Pulmonary artery endothelial cell (primary cell): ENCODE results near the gene WRAP73. TPM values are rescaled to one million over a fixed set of nuclear protein-coding genes. Genes with fewer than 3 reads are reported as not detected.

ENCODE experiments used
- DNase-seq: peaks from one replicate; pipeline ENCODE4 v3.0.0-alpha.2; 2011; ENCODE audit warnings: low read depth, low spot score
- total RNA-seq: library from RNA; depleted of rRNA; stranded (reverse); fragments of >200 nt; gene quantifications from 2 replicates; pipeline ENCODE4 v1.2.3, GENCODE V29; 2014

WRAP73 gene
- total RNA-seq, 1 donor from 2014 or later = 25.5 TPM

- DNase-seq = no peak
These were observed 534 bp upstream of the WRAP73 start for GRCh38 chr1:3650248-3651025.

- no peak for DNase-seq
These were observed 3.3 kb downstream of the WRAP73 start for GRCh38 chr1:3646596-3646995.

GRCh38 chr1:3645666-3646355 lies 4.1 kb downstream of the WRAP73 start:
- DNase-seq = no peak

- DNase-seq = no peak
These were observed 4.7 kb downstream of the WRAP73 start for GRCh38 chr1:3645247-3645646.

GRCh38 chr1:3644273-3644672 lies 5.6 kb downstream of the WRAP73 start:
- DNase-seq = no peak

- DNase-seq = no peak
These were observed 6.8 kb downstream of the WRAP73 start for GRCh38 chr1:3642919-3643675.

GRCh38 chr1:3641816-3642215 lies 8.1 kb downstream of the WRAP73 start:
- DNase-seq = no peak

GRCh38 chr1:3641046-3641760 lies 8.7 kb downstream of the WRAP73 start:
- DNase-seq = no peak

GRCh38 chr1:3640121-3640837 lies 9.6 kb downstream of the WRAP73 start:
- DNase-seq = no peak

- DNase-seq = no peak
These were observed 10.4 kb downstream of the WRAP73 start for GRCh38 chr1:3639397-3639911.

- no peak for DNase-seq
These were observed 11.2 kb downstream of the WRAP73 start for GRCh38 chr1:3638676-3639075.

- no peak for DNase-seq
These were observed 11.9 kb downstream of the WRAP73 start for GRCh38 chr1:3638027-3638426.

GRCh38 chr1:3636531-3636930 lies 13.4 kb downstream of the WRAP73 start:
- no peak for DNase-seq

- no peak for DNase-seq
These were observed 13.8 kb downstream of the WRAP73 start for GRCh38 chr1:3636080-3636479.

- no peak for DNase-seq
These were observed 15.7 kb downstream of the WRAP73 start for GRCh38 chr1:3634059-3634800.

GRCh38 chr1:3633344-3634058 lies 16.4 kb downstream of the WRAP73 start:
- DNase-seq = no peak

- no peak for DNase-seq
These were observed 17.1 kb downstream of the WRAP73 start for GRCh38 chr1:3632716-3633343.

GRCh38 chr1:3632298-3632697 lies 17.6 kb downstream of the WRAP73 start:
- DNase-seq = no peak
